ENCODE results near the gene PXMP4.

GRCh38 chr20:33671573-33672288, 48.4 kb downstream of the PXMP4 start:
- TF ChIP-seq POLR2AphosphoS5 (IDR thresholded peaks at IDR 0.05; ENCODE audit: low read depth, low read length) (no peak), REST (IDR thresholded peaks at IDR 0.05; ENCODE audit: insufficient read depth in 1 of 2, low read depth in 2 of 2, low read length in 2 of 2) (no peak), TAF1 (IDR thresholded peaks at IDR 0.05; ENCODE audit: borderline replicate concordance, insufficient read depth, low read length) (no peak), SIN3A (IDR thresholded peaks at IDR 0.05; ENCODE audit: borderline replicate concordance, insufficient read depth, low read length) (no peak), FOXP2 (optimal IDR thresholded peaks at IDR 0.05; ENCODE audit: borderline replicate concordance, extremely low read depth, extremely low read length, insufficient read depth) (no peak)

Measured in PFSK-1 (cell line).